ENCODE data around the gene CADPS2. TPM values are rescaled to one million over a fixed set of nuclear protein-coding genes. Genes with fewer than 3 reads are reported as not detected.

Gene CADPS2
- total and polyA plus RNA-seq, 4 experiments from 2014 or later = not detected

DNA sequence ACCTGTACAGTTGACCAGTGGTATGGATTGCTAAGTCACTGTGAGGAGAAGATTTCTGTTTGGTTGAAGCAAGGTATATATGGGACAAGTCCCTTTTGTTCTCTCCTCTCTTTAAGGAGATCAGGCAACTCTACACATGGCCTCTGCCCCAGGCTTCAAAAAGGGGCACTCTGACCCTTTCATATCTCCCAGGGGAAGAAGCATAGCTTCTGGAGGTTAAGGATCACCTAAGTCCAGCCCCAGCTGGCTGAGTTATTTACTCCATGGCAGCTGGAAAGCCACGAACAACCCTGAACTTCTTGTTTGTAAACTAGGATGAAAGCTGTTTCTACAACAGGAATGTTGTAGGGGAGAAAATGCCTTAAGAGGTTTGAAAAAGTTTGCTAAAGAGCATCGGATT is 452.5 kb downstream of the CADPS2 start:
- no peak overlapping the region for H3K4me3 Mint-ChIP-seq
- no peak overlapping the region for H3K27ac Mint-ChIP-seq
- DNase-seq = no peak
- Histone ChIP-seq H3K27ac (ENCODE audit: low read depth, low read length) (no peak overlapping the region), H3K9me3 (ENCODE audit: control insufficient read depth in 1 of 2, low read length in 2 of 2) (no peaks in the 10 kb centered on the region), H3K36me3 (ENCODE audit: insufficient read depth, low read length) (no peaks in the 10 kb centered on the region), H3K4me3 (ENCODE audit: low read length in 2 of 2) (no peak overlapping the region), H3K27me3 (ENCODE audit: insufficient read depth, low read length) (no peaks in the 10 kb centered on the region), H3K4me1 (ENCODE audit: insufficient read depth, low read length) (no peaks in the 10 kb centered on the region)
- peaks cover 0 to 7% (median 2%) of the 10 kb centered on the region in 8 donors for H3K9me3 Mint-ChIP-seq
- ChIA-PET POLR2A (ENCODE audit: partially characterized antibody) (no interaction called here), CTCF (ENCODE audit: partially characterized antibody) (no interaction called here)
- intact Hi-C loops (cut with micrococcal nuclease) = no loop called here
- H3K36me3 Mint-ChIP-seq = no peaks in the 10 kb centered on the region
- H3K4me1 Mint-ChIP-seq = no peaks in the 10 kb centered on the region
- H3K27me3 Mint-ChIP-seq = no peaks in the 10 kb centered on the region

- Histone ChIP-seq H3K36me3 (ENCODE audit: insufficient read depth, low read length) (no peaks in the 10 kb centered on the region), H3K9me3 (ENCODE audit: control insufficient read depth in 1 of 2, low read length in 2 of 2) (no peaks in the 10 kb centered on the region), H3K4me3 (ENCODE audit: low read length in 2 of 2) (no peak overlapping the region), H3K27me3 (ENCODE audit: insufficient read depth, low read length) (no peaks in the 10 kb centered on the region), H3K27ac (ENCODE audit: low read depth, low read length) (no peak overlapping the region), H3K4me1 (ENCODE audit: insufficient read depth, low read length) (no peaks in the 10 kb centered on the region)
- H3K4me3 Mint-ChIP-seq = no peak overlapping the region
- no peak overlapping the region for H3K27ac Mint-ChIP-seq
- no peaks in the 10 kb centered on the region for H3K4me1 Mint-ChIP-seq
- POLR2A ChIA-PET (ENCODE audit: partially characterized antibody) = no interaction called here
- H3K36me3 Mint-ChIP-seq = no peaks in the 10 kb centered on the region
- DNase-seq = no peak
- intact Hi-C loops (cut with micrococcal nuclease) = no loop called here
- H3K9me3 Mint-ChIP-seq = peaks cover 0 to 7% (median 1%) of the 10 kb centered on the region in 8 donors
- CTCF ChIA-PET (ENCODE audit: partially characterized antibody) = no interaction called here
- no peaks in the 10 kb centered on the region for H3K27me3 Mint-ChIP-seq
Measured at GRCh38 chr7:122430710-122431109, 455.6 kb downstream of the CADPS2 start.

DNA sequence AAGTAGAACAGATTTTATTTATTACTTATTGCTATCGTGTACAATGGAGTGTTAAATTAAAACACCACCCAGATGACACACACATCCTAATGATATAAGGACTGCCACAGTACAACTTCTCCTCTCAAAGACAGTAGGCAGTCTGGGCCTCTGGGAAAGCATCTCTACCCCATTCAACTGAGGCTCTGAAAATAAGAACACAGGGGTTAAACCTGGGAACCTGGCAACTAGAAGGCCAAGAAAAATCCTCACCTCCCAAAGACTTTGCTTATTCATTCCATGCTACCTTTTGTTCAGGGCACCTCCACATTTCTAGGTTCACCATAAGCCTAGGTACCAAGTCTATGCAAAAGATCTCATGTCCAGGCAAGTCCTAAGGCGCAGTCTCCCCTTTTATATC is 456.3 kb downstream of the CADPS2 start:
- no peak for DNase-seq
- H3K4me1 ChIP-seq (ENCODE audit: insufficient read depth, low read length) = no peaks in the 10 kb centered on the region
- peaks cover 0 to 6% (median 0%) of the 10 kb centered on the region in 8 donors for H3K9me3 Mint-ChIP-seq
- H3K36me3 ChIP-seq (ENCODE audit: insufficient read depth, low read length) = no peaks in the 10 kb centered on the region
- intact Hi-C loops (cut with micrococcal nuclease) = no loop called here
- no peaks in the 10 kb centered on the region for H3K36me3 Mint-ChIP-seq
- ChIA-PET POLR2A (ENCODE audit: partially characterized antibody) (no interaction called here), CTCF (ENCODE audit: partially characterized antibody) (no interaction called here)
- no peak overlapping the region for H3K4me3 ChIP-seq (ENCODE audit: low read length in 2 of 2)
- H3K27me3 Mint-ChIP-seq = no peaks in the 10 kb centered on the region
- no peak overlapping the region for H3K4me3 Mint-ChIP-seq
- no peak overlapping the region for H3K27ac ChIP-seq (ENCODE audit: low read depth, low read length)
- no peaks in the 10 kb centered on the region for H3K4me1 Mint-ChIP-seq
- H3K27ac Mint-ChIP-seq = no peak overlapping the region
- H3K27me3 ChIP-seq (ENCODE audit: insufficient read depth, low read length) = no peaks in the 10 kb centered on the region
- H3K9me3 ChIP-seq (ENCODE audit: control insufficient read depth in 1 of 2, low read length in 2 of 2) = no peaks in the 10 kb centered on the region

DNA sequence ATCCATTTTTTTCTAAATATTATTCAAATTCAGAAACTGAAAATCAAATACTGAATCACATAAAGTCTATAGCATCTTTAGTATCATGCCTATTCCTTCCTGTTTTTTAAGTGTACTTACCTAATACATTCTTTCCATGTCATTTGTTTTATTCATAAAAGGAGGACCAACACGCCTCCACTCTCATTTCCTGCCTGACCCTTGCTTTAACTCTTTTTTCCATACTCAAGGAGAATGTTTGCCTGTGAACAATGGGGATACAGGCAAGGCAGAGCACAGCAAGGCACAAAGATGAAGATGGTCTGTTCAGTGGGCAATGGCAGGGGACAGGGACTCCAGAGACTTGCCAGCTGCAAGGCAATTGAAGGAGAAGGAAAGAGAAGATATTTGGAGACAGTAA is 460.5 kb downstream of the CADPS2 start:
- POLR2A ChIA-PET (ENCODE audit: partially characterized antibody) = no interaction called here
- Histone ChIP-seq H3K27me3 (ENCODE audit: insufficient read depth, low read length) (no peaks in the 10 kb centered on the region), H3K27ac (ENCODE audit: low read depth, low read length) (no peak overlapping the region), H3K36me3 (ENCODE audit: insufficient read depth, low read length) (no peaks in the 10 kb centered on the region), H3K4me3 (ENCODE audit: low read length in 2 of 2) (no peak overlapping the region), H3K9me3 (ENCODE audit: control insufficient read depth in 1 of 2, low read length in 2 of 2) (no peaks in the 10 kb centered on the region), H3K4me1 (ENCODE audit: insufficient read depth, low read length) (no peaks in the 10 kb centered on the region)
- Mint-ChIP-seq H3K36me3 (no peaks in the 10 kb centered on the region), H3K4me3 (no peak overlapping the region), H3K27ac (no peak overlapping the region), H3K9me3 (peaks cover 0 to 4% (median 2%) of the 10 kb centered on the region in 8 donors), H3K27me3 (no peaks in the 10 kb centered on the region), H3K4me1 (no peaks in the 10 kb centered on the region)
- intact Hi-C loops (cut with micrococcal nuclease) = no loop called here
- CTCF ChIA-PET (ENCODE audit: partially characterized antibody) = no interaction called here
- no peak for DNase-seq

- Histone ChIP-seq H3K9me3 (ENCODE audit: control insufficient read depth in 1 of 2, low read length in 2 of 2) (no peaks in the 10 kb centered on the region), H3K4me3 (ENCODE audit: low read length in 2 of 2) (no peak overlapping the region), H3K4me1 (ENCODE audit: insufficient read depth, low read length) (no peaks in the 10 kb centered on the region), H3K27me3 (ENCODE audit: insufficient read depth, low read length) (no peaks in the 10 kb centered on the region), H3K27ac (ENCODE audit: low read depth, low read length) (no peak overlapping the region), H3K36me3 (ENCODE audit: insufficient read depth, low read length) (no peaks in the 10 kb centered on the region)
- no peak overlapping the region for H3K4me3 Mint-ChIP-seq
- no peaks in the 10 kb centered on the region for H3K36me3 Mint-ChIP-seq
- no peaks in the 10 kb centered on the region for H3K4me1 Mint-ChIP-seq
- ChIA-PET POLR2A (ENCODE audit: partially characterized antibody) (no interaction called here), CTCF (ENCODE audit: partially characterized antibody) (no interaction called here)
- intact Hi-C loops (cut with micrococcal nuclease) = no loop called here
- no peak for DNase-seq
- no peak overlapping the region for H3K27ac Mint-ChIP-seq
- H3K27me3 Mint-ChIP-seq = no peaks in the 10 kb centered on the region
- H3K9me3 Mint-ChIP-seq = peaks cover 0 to 4% (median 2%) of the 10 kb centered on the region in 8 donors
Measured at GRCh38 chr7:122423591-122423990, 462.7 kb downstream of the CADPS2 start.

DNA sequence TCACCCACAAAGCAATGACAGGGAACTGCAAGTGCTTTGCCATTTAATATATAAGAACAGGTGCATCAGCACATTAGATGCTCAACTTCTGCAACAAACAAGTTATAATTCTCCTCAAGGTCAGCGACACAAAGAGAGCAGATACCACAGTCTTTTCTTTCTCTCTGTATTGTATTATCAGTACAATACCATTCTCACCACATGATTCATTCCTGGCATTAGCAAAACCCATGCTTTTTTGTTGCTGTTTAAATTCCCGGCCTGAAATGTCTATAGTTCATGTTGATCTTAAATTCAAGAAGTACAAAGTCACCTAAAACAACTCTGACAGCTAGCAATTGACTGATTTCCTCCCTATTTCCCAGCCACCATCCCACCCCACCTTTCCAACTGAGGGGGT is 469.9 kb downstream of the CADPS2 start:
- no peaks in the 10 kb centered on the region for H3K27me3 ChIP-seq (ENCODE audit: insufficient read depth, low read length)
- ChIA-PET POLR2A (ENCODE audit: partially characterized antibody) (no interaction called here), CTCF (ENCODE audit: partially characterized antibody) (no interaction called here)
- no peaks in the 10 kb centered on the region for H3K36me3 ChIP-seq (ENCODE audit: insufficient read depth, low read length)
- Mint-ChIP-seq H3K4me1 (no peaks in the 10 kb centered on the region), H3K36me3 (no peaks in the 10 kb centered on the region), H3K9me3 (peaks cover 0 to 9% (median 4%) of the 10 kb centered on the region in 8 donors), H3K27ac (no peak overlapping the region), H3K4me3 (no peak overlapping the region), H3K27me3 (no peaks in the 10 kb centered on the region)
- no peak for DNase-seq
- no peaks in the 10 kb centered on the region for H3K9me3 ChIP-seq (ENCODE audit: control insufficient read depth in 1 of 2, low read length in 2 of 2)
- intact Hi-C loops (cut with micrococcal nuclease) = no loop called here
- H3K27ac ChIP-seq (ENCODE audit: low read depth, low read length) = no peak overlapping the region
- no peak overlapping the region for H3K4me3 ChIP-seq (ENCODE audit: low read length in 2 of 2)
- no peaks in the 10 kb centered on the region for H3K4me1 ChIP-seq (ENCODE audit: insufficient read depth, low read length)

DNA sequence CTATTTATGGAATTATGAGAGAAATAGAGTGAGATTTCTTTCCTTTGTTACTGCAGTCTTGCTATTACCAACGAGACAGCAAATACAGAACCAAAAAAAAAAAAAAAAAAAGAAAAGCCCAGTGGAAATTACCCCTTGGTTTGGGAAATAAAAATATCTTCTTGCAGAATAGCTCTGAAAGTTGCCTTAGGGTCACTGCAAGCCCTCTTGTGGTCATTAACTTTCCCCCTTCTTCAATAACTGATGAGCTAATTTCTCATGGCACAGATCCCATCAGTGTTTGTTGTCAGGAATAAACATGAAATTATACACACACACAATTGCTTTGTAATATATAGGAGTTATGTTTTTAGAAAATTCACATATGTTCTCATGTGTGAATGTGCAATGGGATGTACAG is 470.8 kb downstream of the CADPS2 start:
- H3K27ac ChIP-seq (ENCODE audit: low read depth, low read length) = no peak overlapping the region
- ChIA-PET POLR2A (ENCODE audit: partially characterized antibody) (no interaction called here), CTCF (ENCODE audit: partially characterized antibody) (no interaction called here)
- Mint-ChIP-seq H3K4me1 (no peaks in the 10 kb centered on the region), H3K27me3 (no peaks in the 10 kb centered on the region), H3K36me3 (no peaks in the 10 kb centered on the region), H3K27ac (no peak overlapping the region), H3K4me3 (no peak overlapping the region), H3K9me3 (peaks cover 0 to 12% (median 4%) of the 10 kb centered on the region in 8 donors)
- no peaks in the 10 kb centered on the region for H3K36me3 ChIP-seq (ENCODE audit: insufficient read depth, low read length)
- H3K4me3 ChIP-seq (ENCODE audit: low read length in 2 of 2) = no peak overlapping the region
- intact Hi-C loops (cut with micrococcal nuclease) = no loop called here
- no peaks in the 10 kb centered on the region for H3K27me3 ChIP-seq (ENCODE audit: insufficient read depth, low read length)
- no peak for DNase-seq
- H3K4me1 ChIP-seq (ENCODE audit: insufficient read depth, low read length) = no peaks in the 10 kb centered on the region
- no peaks in the 10 kb centered on the region for H3K9me3 ChIP-seq (ENCODE audit: control insufficient read depth in 1 of 2, low read length in 2 of 2)

- H3K36me3 ChIP-seq (ENCODE audit: insufficient read depth, low read length) = no peaks in the 10 kb centered on the region
- POLR2A ChIA-PET (ENCODE audit: partially characterized antibody) = no interaction called here
- Mint-ChIP-seq H3K4me1 (no peaks in the 10 kb centered on the region), H3K4me3 (no peak overlapping the region), H3K36me3 (no peaks in the 10 kb centered on the region), H3K9me3 (peaks cover 0 to 13% (median 3%) of the 10 kb centered on the region in 8 donors), H3K27ac (peak overlapping the region in 1 of 7 donors; percentile 5), H3K27me3 (no peaks in the 10 kb centered on the region)
- no peaks in the 10 kb centered on the region for H3K27me3 ChIP-seq (ENCODE audit: insufficient read depth, low read length)
- H3K4me3 ChIP-seq (ENCODE audit: low read length in 2 of 2) = no peak overlapping the region
- H3K4me1 ChIP-seq (ENCODE audit: insufficient read depth, low read length) = no peaks in the 10 kb centered on the region
- H3K9me3 ChIP-seq (ENCODE audit: control insufficient read depth in 1 of 2, low read length in 2 of 2) = no peaks in the 10 kb centered on the region
- H3K27ac ChIP-seq (ENCODE audit: low read depth, low read length) = no peak overlapping the region
- CTCF ChIA-PET (ENCODE audit: partially characterized antibody) = no interaction called here
- intact Hi-C loops (cut with micrococcal nuclease) = no loop called here
- no peak for DNase-seq
Measured at GRCh38 chr7:122413339-122413738, 472.9 kb downstream of the CADPS2 start.
